ENCODE data around the gene HTT. TPM values are rescaled to one million over a fixed set of nuclear protein-coding genes. Genes with fewer than 3 reads are reported as not detected.

Gene HTT
- total RNA-seq, 2 experiments from 2014 or later: 72.0 to 83.7 TPM

- H3K4me1 Mint-ChIP-seq: peaks cover 21% of the 10 kb centered on the region
- ChIA-PET POLR2A (no interaction called here), CTCF (no interaction called here)
- H3K4me3 Mint-ChIP-seq: no peak overlapping the region
- H3K27me3 Mint-ChIP-seq: no peaks in the 10 kb centered on the region
- H3K27ac Mint-ChIP-seq: no peak overlapping the region
- no peaks in the 10 kb centered on the region for H3K9me3 Mint-ChIP-seq
- peaks cover 56% of the 10 kb centered on the region for H3K36me3 Mint-ChIP-seq (ENCODE audit: low read depth)
- DNase-seq: no peak
Observed at GRCh38 chr4:3207531-3208037, 133.1 kb downstream of the HTT start.

- Mint-ChIP-seq H3K4me1 (peaks cover 9% of the 10 kb centered on the region), H3K36me3 (ENCODE audit: low read depth) (peaks cover 54% of the 10 kb centered on the region), H3K27me3 (no peaks in the 10 kb centered on the region), H3K9me3 (no peaks in the 10 kb centered on the region), H3K4me3 (no peak overlapping the region), H3K27ac (no peak overlapping the region)
- CTCF ChIA-PET: interaction anchor here (2.1 kb wide), 1 partner anchor 16 kb away, joined by 5 read pairs; no protein-coding TSS in a partner anchor
- no peak for DNase-seq
- POLR2A ChIA-PET: no interaction called here
Observed at GRCh38 chr4:3208826-3209225, 134.3 kb downstream of the HTT start.

- ChIA-PET CTCF (interaction anchor here (0.9 to 2.1 kb wide), 4 partner anchors 11 to 78 kb away, joined by 3 to 5 read pairs (median 4); no protein-coding TSS in a partner anchor), POLR2A (no interaction called here)
- no peak for DNase-seq
- Mint-ChIP-seq H3K9me3 (no peaks in the 10 kb centered on the region), H3K4me1 (peaks cover 4% of the 10 kb centered on the region), H3K4me3 (no peak overlapping the region), H3K36me3 (ENCODE audit: low read depth) (peaks cover 51% of the 10 kb centered on the region), H3K27me3 (no peaks in the 10 kb centered on the region), H3K27ac (no peak overlapping the region)
Observed at GRCh38 chr4:3209551-3210325, 135.3 kb downstream of the HTT start.

- Mint-ChIP-seq H3K9me3 (no peaks in the 10 kb centered on the region), H3K4me3 (no peak overlapping the region)
- CTCF ChIA-PET: interaction anchor here (1.2 to 1.7 kb wide), 3 partner anchors 14 to 103 kb away, joined by 3 to 4 read pairs (median 3); no protein-coding TSS in a partner anchor
Observed at GRCh38 chr4:3210467-3210866, 136.0 kb downstream of the HTT start.

GRCh38 chr4:3211866-3212265 is 137.4 kb downstream of the HTT start:
- Mint-ChIP-seq H3K27ac (no peak overlapping the region), H3K27me3 (no peaks in the 10 kb centered on the region), H3K9me3 (no peaks in the 10 kb centered on the region), H3K36me3 (ENCODE audit: low read depth) (peaks cover 53% of the 10 kb centered on the region), H3K4me1 (no peaks in the 10 kb centered on the region), H3K4me3 (no peak overlapping the region)
- DNase-seq: no peak
- ChIA-PET POLR2A (no interaction called here), CTCF (interaction anchor here (0.7 to 1.7 kb wide), 2 partner anchors 104 to 227 kb away, joined by 3 to 4 read pairs; no protein-coding TSS in a partner anchor)

More at GRCh38 chr4:3210467-3210866, 136.0 kb downstream of the HTT start:
- H3K36me3 Mint-ChIP-seq (ENCODE audit: low read depth): peaks cover 54% of the 10 kb centered on the region
- POLR2A ChIA-PET: no interaction called here
- DNase-seq: no peak
- peaks cover 4% of the 10 kb centered on the region for H3K4me1 Mint-ChIP-seq
- no peak overlapping the region for H3K27ac Mint-ChIP-seq
- no peaks in the 10 kb centered on the region for H3K27me3 Mint-ChIP-seq

GRCh38 chr4:3212391-3213105 is 138.1 kb downstream of the HTT start:
- H3K36me3 Mint-ChIP-seq (ENCODE audit: low read depth): peaks cover 52% of the 10 kb centered on the region
- CTCF ChIA-PET: interaction anchor here (0.7 to 1.0 kb wide), 2 partner anchors 24 to 227 kb away, joined by 3 read pairs; no protein-coding TSS in a partner anchor
- H3K9me3 Mint-ChIP-seq: no peaks in the 10 kb centered on the region

GRCh38 chr4:3213106-3213425 is 138.6 kb downstream of the HTT start:
- Mint-ChIP-seq H3K27ac (no peak overlapping the region), H3K27me3 (no peaks in the 10 kb centered on the region), H3K4me1 (no peaks in the 10 kb centered on the region), H3K4me3 (no peak overlapping the region), H3K9me3 (no peaks in the 10 kb centered on the region), H3K36me3 (ENCODE audit: low read depth) (peaks cover 48% of the 10 kb centered on the region)
- DNase-seq: no peak
- ChIA-PET POLR2A (no interaction called here), CTCF (interaction anchor here (0.8 to 1.2 kb wide), 3 partner anchors 11 to 31 kb away, joined by 3 read pairs; no protein-coding TSS in a partner anchor)

More at GRCh38 chr4:3212391-3213105, 138.1 kb downstream of the HTT start:
- Mint-ChIP-seq H3K27me3 (no peaks in the 10 kb centered on the region), H3K4me3 (no peak overlapping the region), H3K4me1 (no peaks in the 10 kb centered on the region), H3K27ac (no peak overlapping the region)
- DNase-seq: no peak
- POLR2A ChIA-PET: no interaction called here

GRCh38 chr4:3213661-3214250 is 139.3 kb downstream of the HTT start:
- peaks cover 50% of the 10 kb centered on the region for H3K36me3 Mint-ChIP-seq (ENCODE audit: low read depth)
- peaks cover 3% of the 10 kb centered on the region for H3K4me1 Mint-ChIP-seq
- no peak for DNase-seq
- ChIA-PET POLR2A (no interaction called here), CTCF (interaction anchor here (0.8 to 1.2 kb wide), 2 partner anchors 12 to 30 kb away, joined by 3 read pairs; no protein-coding TSS in a partner anchor)
- H3K9me3 Mint-ChIP-seq: no peaks in the 10 kb centered on the region
- no peaks in the 10 kb centered on the region for H3K27me3 Mint-ChIP-seq
- H3K4me3 Mint-ChIP-seq: no peak overlapping the region
- peak overlapping the region; percentile 64 for H3K27ac Mint-ChIP-seq

- no peaks in the 10 kb centered on the region for H3K9me3 Mint-ChIP-seq
- POLR2A ChIA-PET: no interaction called here
Observed at GRCh38 chr4:3215256-3215655, 140.8 kb downstream of the HTT start.

GRCh38 chr4:3215733-3216132 is 141.3 kb downstream of the HTT start:
- no peak overlapping the region for H3K4me3 Mint-ChIP-seq
- ChIA-PET POLR2A (no interaction called here), CTCF (interaction anchor here (0.6 kb wide), 1 partner anchor 1258 kb away, joined by 4 read pairs; no protein-coding TSS in a partner anchor)
- H3K4me1 Mint-ChIP-seq: peaks cover 20% of the 10 kb centered on the region
- H3K9me3 Mint-ChIP-seq: no peaks in the 10 kb centered on the region
- no peak overlapping the region for H3K27ac Mint-ChIP-seq
- H3K27me3 Mint-ChIP-seq: no peaks in the 10 kb centered on the region
- DNase-seq: no peak
- H3K36me3 Mint-ChIP-seq (ENCODE audit: low read depth): peaks cover 50% of the 10 kb centered on the region

More at GRCh38 chr4:3215256-3215655, 140.8 kb downstream of the HTT start:
- Mint-ChIP-seq H3K4me3 (no peak overlapping the region), H3K27ac (no peak overlapping the region), H3K36me3 (ENCODE audit: low read depth) (peaks cover 52% of the 10 kb centered on the region), H3K27me3 (no peaks in the 10 kb centered on the region), H3K4me1 (peaks cover 16% of the 10 kb centered on the region)
- no peak for DNase-seq
- CTCF ChIA-PET: interaction anchor here (0.6 kb wide), 1 partner anchor 1258 kb away, joined by 4 read pairs; no protein-coding TSS in a partner anchor

- H3K4me3 Mint-ChIP-seq: no peak overlapping the region
- H3K4me1 Mint-ChIP-seq: peaks cover 20% of the 10 kb centered on the region
- DNase-seq: no peak
- H3K27me3 Mint-ChIP-seq: no peaks in the 10 kb centered on the region
- H3K27ac Mint-ChIP-seq: no peak overlapping the region
- CTCF ChIA-PET: interaction anchor here (0.6 to 1.6 kb wide), 2 partner anchors 9 to 178 kb away, joined by 3 read pairs; no protein-coding TSS in a partner anchor
- peaks cover 49% of the 10 kb centered on the region for H3K36me3 Mint-ChIP-seq (ENCODE audit: low read depth)
- no peaks in the 10 kb centered on the region for H3K9me3 Mint-ChIP-seq
- POLR2A ChIA-PET: no interaction called here
Observed at GRCh38 chr4:3217266-3217665, 142.8 kb downstream of the HTT start.

- Mint-ChIP-seq H3K27me3 (no peaks in the 10 kb centered on the region), H3K9me3 (no peaks in the 10 kb centered on the region), H3K4me1 (peaks cover 20% of the 10 kb centered on the region), H3K4me3 (no peak overlapping the region), H3K36me3 (ENCODE audit: low read depth) (peaks cover 46% of the 10 kb centered on the region), H3K27ac (no peak overlapping the region)
- CTCF ChIA-PET: interaction anchor here (0.6 to 1.6 kb wide), 2 partner anchors 9 to 177 kb away, joined by 3 read pairs; no protein-coding TSS in a partner anchor
- no peak for DNase-seq
- POLR2A ChIA-PET: no interaction called here
Observed at GRCh38 chr4:3217771-3218170, 143.3 kb downstream of the HTT start.
